GM19193 (cell line): ENCODE results near the gene SLC22A13.

ENCODE experiments used
- POLR2A ChIP-seq: IDR thresholded peaks from 4 replicates; pipeline ENCODE4 v1.6.1; 2011; ENCODE audit not compliant: insufficient read depth, insufficient read length; ENCODE audit errors: extremely low read depth

SLC22A13 gene

GRCh38 chr3:38265604-38266307, at the start of gene SLC22A13:
Gene SLC22A13, plus strand, starts transcription at chr3:38265812. Its CDS starts 49 bp downstream, at chr3:38265861.
- no peak for TF ChIP-seq POLR2A

DNA sequence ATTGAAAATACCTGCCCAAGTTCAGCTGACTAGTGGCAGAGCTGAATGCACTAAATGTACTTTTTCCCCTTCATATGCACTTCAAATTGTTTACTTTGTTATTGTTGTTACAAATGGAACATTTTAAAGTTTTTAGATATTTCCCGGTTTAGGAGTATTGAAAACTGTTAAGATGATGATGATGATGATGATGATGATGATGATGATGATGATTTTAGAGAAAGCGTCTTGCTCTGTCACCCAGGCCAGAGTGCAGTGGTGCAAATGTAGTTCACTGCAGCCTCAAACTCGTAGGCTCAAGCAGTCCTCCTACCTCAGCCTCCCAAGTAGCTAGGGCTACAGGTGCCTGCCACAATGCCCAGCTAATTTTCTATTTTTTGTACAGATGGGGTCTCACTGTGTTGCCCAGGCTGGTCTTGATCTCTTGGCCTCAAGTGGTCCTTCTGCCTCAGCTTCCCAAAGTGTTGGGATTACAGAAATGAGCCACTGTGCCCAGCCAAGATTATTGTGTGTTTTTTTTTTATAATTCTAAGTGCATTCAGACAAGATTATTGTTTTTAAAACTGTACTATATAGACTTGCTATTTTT, 45.9 kb upstream of the SLC22A13 start:
- TF ChIP-seq POLR2A: no peak

DNA sequence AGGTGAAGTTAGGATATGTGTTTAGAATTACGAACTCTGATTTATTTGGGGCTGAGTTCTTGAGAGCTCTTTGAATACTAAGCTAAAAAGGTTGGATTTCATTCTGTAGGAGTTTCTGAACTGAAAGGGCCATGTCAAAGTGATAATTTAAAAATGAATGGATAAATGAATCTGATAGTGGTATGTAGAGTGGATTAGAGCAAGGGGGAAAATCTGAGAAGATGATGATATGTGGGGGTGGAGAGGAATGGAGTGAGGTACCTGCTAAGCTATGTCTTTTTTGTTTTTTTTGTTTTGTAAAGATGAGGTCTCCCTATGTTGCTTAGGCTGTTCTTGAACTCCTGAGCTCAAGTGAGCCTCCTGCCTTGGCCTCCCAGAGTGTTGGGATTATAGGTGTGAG, 44.6 kb upstream of the SLC22A13 start:
- TF ChIP-seq POLR2A: no peak

DNA sequence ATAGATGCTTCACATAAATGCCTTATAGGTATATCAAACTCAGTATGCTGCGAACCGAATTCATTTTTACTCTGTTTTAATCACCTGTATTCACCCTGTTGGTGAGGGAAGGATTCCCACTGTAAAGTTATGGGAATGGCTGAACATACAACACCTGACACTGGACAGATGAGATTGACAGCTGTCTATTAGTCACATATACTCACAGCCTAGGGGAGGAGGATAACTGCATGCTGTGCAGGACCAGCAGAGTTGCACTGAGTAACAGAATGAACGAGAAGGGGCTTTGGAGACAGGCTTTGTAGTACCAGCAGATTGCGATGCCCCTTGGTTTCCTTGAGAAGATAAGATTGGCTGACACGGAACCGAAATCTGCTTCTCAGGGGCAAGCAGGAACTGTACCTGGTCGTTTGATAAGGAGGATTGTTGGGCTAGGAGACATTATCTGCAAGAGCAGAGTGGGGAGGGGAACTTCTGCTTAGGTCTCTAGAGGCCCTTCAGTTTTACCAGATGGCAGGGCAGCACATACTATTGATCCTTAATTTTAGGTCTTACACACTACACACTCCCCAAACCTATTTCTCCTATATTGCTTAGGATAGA, 43.5 kb upstream of the SLC22A13 start:
- no peak for TF ChIP-seq POLR2A

DNA sequence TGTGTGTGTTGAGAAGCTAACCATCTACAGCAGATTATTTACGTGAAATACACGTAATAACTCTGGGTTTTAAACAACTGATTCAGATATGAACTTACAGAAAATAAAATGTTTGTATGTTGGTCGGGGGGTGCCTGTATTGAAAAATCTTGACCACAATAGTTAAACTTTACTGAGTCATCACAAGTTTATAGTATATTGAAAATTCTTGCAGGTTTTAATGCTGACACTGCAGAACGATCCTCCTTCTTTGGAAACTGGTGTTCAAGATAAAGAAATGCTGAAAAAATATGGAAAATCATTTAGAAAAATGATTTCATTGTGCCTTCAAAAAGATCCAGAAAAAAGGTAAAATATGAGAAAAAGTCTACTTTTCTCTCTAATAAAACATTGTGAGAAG, 41.3 kb upstream of the SLC22A13 start:
- no peak for TF ChIP-seq POLR2A

- no peak for TF ChIP-seq POLR2A
These were observed 39.3 kb upstream of the SLC22A13 start for GRCh38 chr3:38226273-38226672.

- TF ChIP-seq POLR2A: no peak
These were observed 37.6 kb upstream of the SLC22A13 start for GRCh38 chr3:38227989-38228388.

DNA sequence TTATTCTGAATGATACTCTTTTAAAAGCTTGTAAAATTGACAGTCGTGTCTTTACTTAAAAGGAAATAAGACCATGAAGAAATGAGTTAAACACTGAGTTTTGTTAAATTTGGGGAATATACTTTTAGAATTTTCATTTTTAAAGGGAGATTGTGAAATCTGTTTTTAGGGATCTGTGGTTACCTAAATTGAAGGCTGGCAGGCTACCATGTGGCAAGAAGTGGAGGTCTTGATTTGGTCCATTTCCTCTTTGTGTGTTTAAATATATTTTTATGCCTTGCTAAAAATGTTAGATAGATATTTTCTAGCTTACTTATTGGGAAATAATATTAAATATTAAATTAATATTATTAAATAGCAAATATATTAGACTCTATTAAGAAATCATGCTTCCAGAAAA, 36.6 kb upstream of the SLC22A13 start:
- no peak for TF ChIP-seq POLR2A

DNA sequence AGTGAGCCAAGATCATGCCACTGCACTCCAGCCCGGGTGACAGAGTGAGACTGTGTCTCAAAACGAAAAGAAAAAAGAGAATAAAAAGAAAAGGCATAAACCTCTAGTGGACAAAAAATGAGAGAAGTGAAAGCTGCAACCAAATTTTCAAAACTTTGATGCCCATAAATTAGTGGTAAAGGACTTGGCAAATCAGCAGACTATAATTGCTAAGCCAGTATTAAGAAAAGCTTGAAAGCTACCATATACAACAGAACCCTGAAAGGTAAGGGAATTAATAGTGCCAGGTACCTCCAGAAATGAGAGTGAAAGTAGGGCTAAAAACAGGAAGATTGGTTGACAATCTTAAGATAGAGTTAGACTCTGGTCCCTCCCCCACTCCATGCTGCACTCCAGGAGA, 32.9 kb upstream of the SLC22A13 start:
- no peak for TF ChIP-seq POLR2A

DNA sequence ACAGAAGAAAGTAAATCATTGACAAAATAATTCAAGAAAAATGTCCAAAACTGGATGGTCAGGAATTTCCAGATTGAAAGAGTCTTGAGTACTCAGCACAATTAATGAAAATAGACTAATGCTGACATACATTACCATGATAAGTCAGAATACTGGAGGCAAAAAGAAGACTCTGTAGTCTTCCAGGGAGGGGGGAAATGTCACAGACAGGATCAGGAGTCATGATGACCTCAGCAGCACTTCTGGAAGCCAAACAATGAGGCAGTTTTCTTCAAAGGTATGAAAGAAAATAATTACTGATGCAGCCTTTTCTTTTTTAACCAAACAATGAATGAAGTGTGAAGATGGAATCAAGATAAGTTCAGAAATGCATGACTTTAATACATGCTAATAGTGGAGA, 30.1 kb upstream of the SLC22A13 start:
- TF ChIP-seq POLR2A: no peak

- TF ChIP-seq POLR2A: no peak
These were observed 27.1 kb upstream of the SLC22A13 start for GRCh38 chr3:38238416-38239008.

- no peak for TF ChIP-seq POLR2A
These were observed 19.7 kb upstream of the SLC22A13 start for GRCh38 chr3:38245930-38246329.

DNA sequence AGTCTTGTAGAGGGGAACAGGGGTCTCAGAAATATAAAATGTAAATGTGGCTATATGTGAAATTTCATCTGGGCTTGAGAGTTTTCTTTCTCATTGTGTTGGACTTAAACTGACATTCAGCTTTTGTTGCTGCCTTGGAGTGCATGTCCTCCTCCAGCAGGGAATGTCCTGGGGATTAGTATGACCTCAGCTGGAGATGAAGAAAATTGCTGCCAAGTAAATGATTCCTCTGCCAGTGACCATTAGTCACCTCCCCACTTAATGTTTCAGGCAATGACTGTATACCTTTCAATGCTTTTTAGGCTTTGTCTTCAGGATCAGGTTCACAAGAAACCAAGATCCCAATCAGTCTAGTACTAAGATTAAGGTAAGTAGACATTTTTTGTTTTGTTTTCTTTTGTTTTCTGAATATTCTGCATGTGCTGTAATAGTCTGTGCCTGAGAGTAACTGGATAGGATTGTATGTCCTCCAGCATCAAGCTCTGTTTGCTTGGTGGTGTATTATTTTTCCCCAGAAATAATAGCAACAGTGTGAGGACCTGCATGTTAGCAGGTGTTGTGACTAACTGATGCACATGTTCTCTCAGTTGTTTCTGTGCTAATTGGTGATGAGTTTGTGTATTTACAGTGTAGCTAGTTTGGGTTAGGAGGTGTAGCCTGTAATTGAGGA, 18.1 kb upstream of the SLC22A13 start:
- no peak for TF ChIP-seq POLR2A

DNA sequence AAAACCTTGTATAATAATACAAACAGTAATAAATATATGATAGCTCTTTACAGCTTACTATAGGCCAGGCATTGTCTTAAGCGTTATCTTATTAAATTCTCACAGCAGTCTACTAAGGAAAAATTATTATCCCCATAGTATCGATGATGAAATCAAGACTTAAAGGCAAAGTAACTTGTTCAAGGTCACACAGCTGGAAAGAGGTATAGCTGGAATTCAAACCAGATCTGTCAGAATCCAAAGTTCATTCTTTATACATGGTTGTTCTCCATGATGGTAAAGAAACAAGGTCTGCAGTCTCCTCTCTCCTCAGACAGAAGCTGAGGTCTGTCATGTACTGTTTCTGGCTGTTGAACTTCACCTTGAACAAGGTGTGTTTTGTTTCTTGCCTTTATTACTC, 15.4 kb upstream of the SLC22A13 start:
- no peak for TF ChIP-seq POLR2A

DNA sequence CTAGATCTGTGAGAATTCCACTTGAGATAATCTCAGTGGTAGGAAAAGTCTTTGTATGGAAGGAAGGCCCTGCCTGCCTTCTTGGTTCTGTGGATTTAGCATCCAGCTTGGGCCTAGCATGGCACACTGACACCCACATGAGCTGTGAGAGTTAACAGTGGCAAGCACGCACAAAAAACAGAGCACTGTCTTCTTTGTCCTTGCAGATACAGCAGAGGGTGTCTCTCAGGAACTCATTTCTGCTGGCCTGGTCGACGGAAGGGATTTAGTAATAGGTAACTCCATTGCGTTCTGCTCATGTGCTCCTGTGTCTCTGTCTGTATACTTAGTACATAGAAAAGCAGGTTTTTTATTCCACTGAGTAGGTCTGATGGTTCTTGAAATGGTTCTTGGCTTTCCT, 14.4 kb upstream of the SLC22A13 start:
- no peak for TF ChIP-seq POLR2A
